ENCODE results near the gene MS4A18.

- TF ChIP-seq CTCF (IDR thresholded peaks at IDR 0.05): no peak
- no peak for TF ChIP-seq POLR2A (IDR thresholded peaks at IDR 0.05)
Observed at GRCh38 chr11:60769811-60770210, 45.3 kb downstream of the MS4A18 start.

All from adrenal gland (tissue), 5 donors.